ENCODE results near the gene P4HA1.
"Not testable (repeated sequence)": the region's sequence is repeated elsewhere in the genome, so short reads cannot be mapped to it uniquely, and the experiment has no call there.

DNA sequence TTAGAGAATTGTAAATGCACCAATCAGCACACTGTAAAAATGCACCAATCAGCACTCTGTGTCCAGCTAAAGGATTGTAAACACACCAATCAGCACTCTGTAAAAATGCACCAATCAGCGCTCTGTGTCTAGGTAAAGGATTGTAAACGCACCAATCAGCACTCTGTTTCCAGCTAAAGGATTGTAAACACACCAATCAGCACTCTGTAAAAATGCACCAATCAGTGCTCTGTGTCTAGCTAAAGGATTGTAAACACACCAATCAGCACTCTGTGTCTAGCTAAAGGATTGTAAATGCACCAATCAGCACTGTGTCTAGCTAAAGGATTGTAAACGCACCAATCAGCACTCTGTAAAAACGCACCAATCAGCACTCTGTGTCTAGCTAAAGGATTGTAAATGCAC, 12.6 kb upstream of the P4HA1 start:
- TF ChIP-seq POLR2A, POLR2AphosphoS5, SPI1 (IDR thresholded peaks at IDR 0.05; ENCODE audit: low read depth, low read length): not testable (repeated sequence)
